Adipose tissue (tissue), 3 donors: ENCODE measurements around the gene IGFBP2. TPM values are rescaled to one million over a fixed set of nuclear protein-coding genes. Genes with fewer than 3 reads are reported as not detected.
"Not testable (repeated sequence)": the region's sequence is repeated elsewhere in the genome, so short reads cannot be mapped to it uniquely, and the experiment has no call there.

Source experiments
- H3K27ac ChIP-seq: one replicate; pipeline ENCODE4 v1.5.1; 2013; ENCODE audit warnings: low read depth, low read length
- WGBS, 3 donors: extraction: QIAGEN DNeasy Blood & Tissue Kit; methylation state at CpG; one replicate each; pipeline ENCODE4 v1.1.7; 2013; 5-methylcytosine and 5-hydroxymethylcytosine counted together
- polyA plus RNA-seq, 3 donors: library from polyadenylated mRNA; stranded (reverse); fragments of 200-250 nt; gene quantifications; one replicate each; pipeline ENCODE4 v1.2.3, GENCODE V29; 2013
- donor health status: healthy with polysubstance abuse.
- donor health status: Bipolar disorder and iron deficiency.
- donor health status: healthy.

IGFBP2 gene, protein sequence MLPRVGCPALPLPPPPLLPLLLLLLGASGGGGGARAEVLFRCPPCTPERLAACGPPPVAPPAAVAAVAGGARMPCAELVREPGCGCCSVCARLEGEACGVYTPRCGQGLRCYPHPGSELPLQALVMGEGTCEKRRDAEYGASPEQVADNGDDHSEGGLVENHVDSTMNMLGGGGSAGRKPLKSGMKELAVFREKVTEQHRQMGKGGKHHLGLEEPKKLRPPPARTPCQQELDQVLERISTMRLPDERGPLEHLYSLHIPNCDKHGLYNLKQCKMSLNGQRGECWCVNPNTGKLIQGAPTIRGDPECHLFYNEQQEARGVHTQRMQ
- polyA plus RNA-seq, result 100 to 1,000 TPM in 1 of 3 donors, 10 to 100 TPM in 2; 73.9 to 428 (median 93.2) TPM

DNA sequence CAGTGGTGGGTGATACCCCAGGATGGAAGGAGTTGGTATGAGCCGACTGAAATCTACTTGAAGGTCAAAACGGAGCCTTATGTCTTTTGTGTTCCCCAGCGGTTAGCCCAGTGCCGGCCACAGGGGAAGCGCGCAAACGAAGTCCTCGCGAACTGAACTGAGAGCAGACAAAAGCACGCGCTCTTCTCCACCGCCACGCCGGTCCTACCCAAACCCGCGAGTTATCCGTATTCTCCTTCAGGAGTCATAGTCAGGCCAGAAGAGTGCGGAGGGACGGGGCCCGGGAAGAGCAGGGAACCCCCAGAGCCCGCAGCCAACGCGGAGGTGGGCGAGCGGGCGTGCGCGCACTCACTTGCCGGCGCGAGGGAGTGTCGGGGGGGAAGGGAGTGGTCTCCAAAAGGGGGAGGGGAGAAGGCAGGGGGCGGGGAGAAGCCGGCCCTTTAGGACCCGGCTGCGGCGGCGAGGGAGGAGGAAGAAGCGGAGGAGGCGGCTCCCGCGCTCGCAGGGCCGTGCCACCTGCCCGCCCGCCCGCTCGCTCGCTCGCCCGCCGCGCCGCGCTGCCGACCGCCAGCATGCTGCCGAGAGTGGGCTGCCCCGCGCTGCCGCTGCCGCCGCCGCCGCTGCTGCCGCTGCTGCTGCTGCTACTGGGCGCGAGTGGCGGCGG, at the start of gene IGFBP2:
Gene IGFBP2, plus strand, starts transcription at position 469 of the 664 bp plus-strand sequence. Its CDS starts 104 bp downstream, at position 573.
- no peak within 1 kb of the TSS for H3K27ac ChIP-seq
- WGBS, 3 donors, result 0 to 1% (median 1%) methylated on average over 32 to 68 of the region's 70 CpGs

DNA sequence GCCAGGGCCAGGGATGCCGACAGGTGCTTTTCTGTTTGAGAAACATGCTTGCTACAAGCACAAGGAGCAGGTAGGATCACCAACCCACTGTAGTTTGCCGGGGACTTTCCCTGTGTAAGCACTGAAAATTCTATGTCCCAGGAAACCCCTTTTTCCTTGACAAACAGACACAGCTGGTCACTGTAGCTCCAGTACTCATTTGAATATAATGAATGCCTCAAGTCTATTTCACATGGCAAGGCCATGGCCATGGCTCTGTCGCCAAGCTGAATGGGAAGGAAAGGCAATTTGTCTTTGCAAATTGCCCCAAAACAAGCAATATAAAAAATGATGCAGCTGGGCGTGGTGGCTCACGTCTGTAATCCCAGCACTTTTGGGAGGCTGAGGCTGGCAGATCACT, 49.6 kb upstream of the IGFBP2 start:
- 80 to 93% (median 81%) methylated on average over 5 of the region's 5 CpGs for WGBS, 3 donors
- no peak overlapping the region for H3K27ac ChIP-seq

- H3K27ac ChIP-seq, result no peak overlapping the region
- WGBS, 3 donors, result 81 to 88% (median 85%) methylated on average over 8 of the region's 8 CpGs
These were observed 49.1 kb upstream of the IGFBP2 start for GRCh38 chr2:216584112-216584511.

GRCh38 chr2:216585441-216585840, 47.8 kb upstream of the IGFBP2 start:
- 95 to 100% (median 98%) methylated on average over 1 of the region's 1 CpG for WGBS, 3 donors

GRCh38 chr2:216588861-216589710, 44.1 kb upstream of the IGFBP2 start:
- H3K27ac ChIP-seq, result no peak overlapping the region
- 78 to 90% (median 82%) methylated on average over 10 of the region's 10 CpGs for WGBS, 3 donors

More at GRCh38 chr2:216585441-216585840, 47.8 kb upstream of the IGFBP2 start:
- H3K27ac ChIP-seq, result no peak overlapping the region

DNA sequence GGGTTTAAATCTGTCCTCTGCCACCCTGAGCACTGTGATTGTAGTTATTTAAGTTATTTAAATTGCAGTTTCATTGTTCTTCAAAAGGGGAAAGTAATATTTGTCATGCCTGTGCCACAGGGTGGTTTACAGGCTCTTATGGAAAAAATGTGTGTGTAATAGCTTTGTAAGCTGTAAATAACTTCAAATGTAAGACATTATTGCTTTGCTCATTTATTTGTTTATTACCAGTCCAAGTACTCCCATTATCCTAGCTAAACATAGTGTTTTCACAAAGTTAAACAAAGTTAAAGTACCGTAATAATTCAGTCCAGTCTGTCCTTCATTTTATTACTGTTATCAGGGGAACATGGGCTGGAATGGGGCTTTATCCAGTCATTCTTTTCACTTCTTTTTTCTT, 43.4 kb upstream of the IGFBP2 start:
- 50 to 84% (median 64%) methylated on average over 1 of the region's 1 CpG for WGBS, 3 donors
- no peak overlapping the region for H3K27ac ChIP-seq

- no peak overlapping the region for H3K27ac ChIP-seq
- WGBS, 3 donors, result 22 to 46% (median 41%) methylated on average over 9 of the region's 9 CpGs
These were observed 42.4 kb upstream of the IGFBP2 start for GRCh38 chr2:216590780-216591179.

GRCh38 chr2:216591480-216591879, 41.7 kb upstream of the IGFBP2 start:
- no peak overlapping the region for H3K27ac ChIP-seq
- WGBS, 3 donors, result 63 to 95% (median 94%) methylated on average over 6 of the region's 6 CpGs

DNA sequence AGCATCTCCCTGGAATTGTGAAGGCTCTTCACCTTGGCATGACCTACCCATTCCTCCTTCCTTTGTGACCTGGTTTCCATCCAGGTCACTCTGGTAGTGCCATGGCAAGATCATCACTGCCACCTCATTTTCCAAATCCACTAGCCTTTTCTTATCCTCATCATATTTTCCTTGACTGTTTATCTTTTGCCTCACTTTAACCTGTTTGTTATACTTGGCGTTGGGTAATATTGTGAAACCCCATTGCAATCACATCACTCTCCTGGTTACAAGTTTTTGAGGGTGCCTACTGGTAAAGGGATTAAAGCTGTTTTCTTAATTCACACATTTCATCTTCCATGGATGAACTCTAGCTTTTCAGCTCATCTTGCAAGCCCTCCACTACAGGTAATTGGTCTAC, 39.1 kb upstream of the IGFBP2 start:
- 80 to 84% (median 82%) methylated on average over 1 of the region's 1 CpG for WGBS, 3 donors
- H3K27ac ChIP-seq, result no peak overlapping the region

DNA sequence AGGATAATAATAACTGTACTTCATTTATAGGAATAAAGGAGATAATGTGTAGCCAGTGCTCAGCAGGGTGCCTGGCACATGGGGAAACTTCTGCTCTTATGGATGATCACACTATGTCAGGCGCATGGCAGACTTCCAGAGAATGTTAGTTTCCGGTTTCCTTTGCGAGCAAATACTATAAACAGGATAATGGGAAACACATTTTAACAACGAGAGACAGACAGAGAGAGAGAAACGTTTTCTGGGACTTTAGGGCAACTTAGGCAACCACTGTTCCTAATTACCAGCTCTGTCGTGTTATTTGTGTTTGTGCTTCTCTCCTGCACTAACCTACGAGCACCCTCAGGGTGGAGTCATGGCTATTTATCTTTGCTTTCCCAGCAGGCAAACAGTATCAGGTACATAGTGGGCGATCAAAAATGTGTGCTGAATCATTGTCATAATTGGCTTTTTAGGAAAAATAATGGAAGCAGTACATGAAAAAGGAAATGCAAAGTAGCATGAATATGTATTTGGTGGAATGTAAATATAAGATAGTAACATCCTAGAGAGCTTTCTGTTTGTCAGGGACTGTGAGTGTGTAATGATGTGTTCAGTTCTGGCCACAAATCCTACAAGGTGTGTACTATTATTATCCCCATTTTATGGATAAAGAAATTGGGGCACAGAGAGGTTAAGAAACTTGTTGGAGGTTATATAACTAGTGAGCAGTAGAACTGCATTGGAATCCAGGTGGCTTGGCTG, 36.8 kb upstream of the IGFBP2 start:
- H3K27ac ChIP-seq, result no peak overlapping the region

GRCh38 chr2:216596980-216597509, 36.2 kb upstream of the IGFBP2 start:
- no peak overlapping the region for H3K27ac ChIP-seq
- 45 to 49% (median 49%) methylated on average over 5 of the region's 5 CpGs for WGBS, 3 donors

More for the DNA sequence above, 36.8 kb upstream of the IGFBP2 start:
- 38 to 49% (median 43%) methylated on average over 8 of the region's 8 CpGs for WGBS, 3 donors

- not testable (repeated sequence) for H3K27ac ChIP-seq
- 60 to 70% (median 66%) methylated on average over 7 of the region's 7 CpGs for WGBS, 3 donors
These were observed 35.4 kb upstream of the IGFBP2 start for GRCh38 chr2:216597825-216598224.

DNA sequence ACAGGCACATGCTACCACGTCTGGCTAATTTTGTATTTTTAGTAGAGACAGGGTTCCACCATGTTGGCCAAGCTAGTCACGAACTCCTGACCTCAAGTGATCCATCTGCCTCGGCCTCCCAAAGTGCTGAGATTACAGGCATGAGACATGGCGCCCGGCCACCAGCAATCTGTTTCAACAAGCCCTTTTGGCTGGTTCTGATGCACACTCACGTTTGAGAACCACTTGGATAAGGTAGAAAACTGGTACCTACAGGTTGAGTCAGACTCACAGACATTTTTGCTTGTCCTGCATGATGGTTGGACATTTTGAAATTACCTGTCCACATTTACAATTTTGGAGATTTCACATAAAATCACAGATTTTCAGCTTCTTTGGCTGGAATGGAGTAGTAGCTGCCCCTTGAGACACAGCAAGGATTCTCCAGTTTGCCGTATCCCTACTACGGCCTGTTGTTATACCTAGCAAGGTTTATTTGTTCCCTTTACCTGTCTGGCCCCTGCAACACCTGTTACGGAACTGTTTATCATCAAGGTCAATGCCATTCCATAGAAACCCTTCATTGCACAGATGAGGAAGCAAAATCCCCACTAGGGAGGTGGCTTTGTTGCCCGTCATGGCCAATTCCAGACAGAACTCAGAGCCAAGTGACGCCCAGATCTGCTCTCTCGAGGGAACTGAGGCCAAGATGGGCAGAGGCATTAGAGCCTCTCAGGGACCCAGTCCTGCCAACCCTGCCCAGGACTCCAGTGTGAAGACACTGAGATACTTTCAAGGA, 31.4 kb upstream of the IGFBP2 start:
- WGBS, 3 donors, result 64 to 93% (median 90%) methylated on average over 12 of the region's 12 CpGs
- no peak overlapping the region for H3K27ac ChIP-seq

- WGBS, 3 donors, result 45 to 81% (median 76%) methylated on average over 9 of the region's 9 CpGs
- no peak overlapping the region for H3K27ac ChIP-seq
These were observed 30.0 kb upstream of the IGFBP2 start for GRCh38 chr2:216603010-216603883.

GRCh38 chr2:216603884-216604245, 29.4 kb upstream of the IGFBP2 start:
- H3K27ac ChIP-seq, result no peak overlapping the region
- WGBS, 3 donors, result 95 to 98% (median 96%) methylated on average over 3 of the region's 3 CpGs

DNA sequence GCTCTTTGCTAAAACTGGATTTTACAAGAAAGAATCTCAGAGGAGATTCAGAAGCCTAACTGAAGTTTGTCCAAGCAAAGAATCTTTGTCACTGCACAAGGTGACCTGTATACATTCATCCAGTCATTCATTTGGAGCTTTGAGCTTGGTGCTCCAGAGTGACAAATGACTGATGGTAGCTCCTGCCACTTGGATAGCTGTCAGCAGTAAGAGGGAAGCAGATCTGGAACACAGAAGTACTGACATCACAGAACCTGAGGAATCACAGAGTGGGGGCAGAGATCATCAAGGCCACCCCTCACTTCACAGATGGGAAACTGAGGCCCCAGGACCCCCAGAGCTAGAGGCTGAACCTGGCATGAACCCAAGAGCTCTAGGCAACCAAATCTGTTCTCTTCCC, 28.8 kb upstream of the IGFBP2 start:
- H3K27ac ChIP-seq, result no peak overlapping the region
